SJCRH30 (cell line): ENCODE data around the gene SLC7A7. TPM values are rescaled to one million over a fixed set of nuclear protein-coding genes. Genes with fewer than 3 reads are reported as not detected.
A peak's percentile ranks its signal among the peaks of the same experiment; 100 is the strongest.

Experiments used
- DNase-seq, 2 experiments: peaks; one replicate each; pipeline ENCODE4 v3.0.0-alpha.2; 2015 to 2020
- H3K27ac ChIP-seq: fragments of 250-450 bp; sonication (Bioruptor Pico); 2 replicates; pipeline ENCODE4 v1.5.1; 2020; ENCODE audit warnings: mild to moderate bottlenecking, moderate library complexity
- H3K27me3 ChIP-seq: fragments of 250-450 bp; sonication (Bioruptor Pico); 2 replicates; pipeline ENCODE4 v1.5.1; 2020; ENCODE audit warnings: mild to moderate bottlenecking, moderate library complexity
- H3K36me3 ChIP-seq: fragments of 250-450 bp; sonication (Bioruptor Pico); 2 replicates; pipeline ENCODE4 v1.5.1; 2020; ENCODE audit warnings: mild to moderate bottlenecking, moderate library complexity
- H3K4me1 ChIP-seq: fragments of 250-450 bp; sonication (Bioruptor Pico); 2 replicates; pipeline ENCODE4 v1.5.1; 2020; ENCODE audit warnings: mild to moderate bottlenecking, moderate library complexity
- H3K4me3 ChIP-seq: fragments of 250-450 bp; sonication (Bioruptor Pico); 2 replicates; pipeline ENCODE4 v1.5.1; 2020; ENCODE audit warnings: mild to moderate bottlenecking, moderate library complexity
- H3K9me3 ChIP-seq: fragments of 250-450 bp; sonication (Bioruptor Pico); replicated peaks from 2 replicates; pipeline ENCODE4 v1.5.1; 2020; ENCODE audit warnings: mild to moderate bottlenecking, moderate library complexity
- total RNA-seq: library from RNA; depleted of rRNA; stranded (reverse); fragments of >200 nt; shearing (Covaris generic); gene quantifications from 2 replicates; pipeline ENCODE4 v1.2.3, GENCODE V29; 2014

SLC7A7 gene
- total RNA-seq, 1 experiment from 2014 or later: 47.8 TPM

GRCh38 chr14:22847661-22848341 is 32.6 kb upstream of the SLC7A7 start:
- H3K4me1 ChIP-seq: peaks cover 42% of the 10 kb centered on the region
- peak overlapping the region; percentile 31 for H3K4me3 ChIP-seq
- no peaks in the 10 kb centered on the region for H3K27me3 ChIP-seq
- peaks cover 30% of the 10 kb centered on the region for H3K36me3 ChIP-seq
- peak overlapping the region; percentile 96 for H3K27ac ChIP-seq
- H3K9me3 ChIP-seq: no peaks in the 10 kb centered on the region
- DNase-seq: peak; percentile 87 to 88

DNA sequence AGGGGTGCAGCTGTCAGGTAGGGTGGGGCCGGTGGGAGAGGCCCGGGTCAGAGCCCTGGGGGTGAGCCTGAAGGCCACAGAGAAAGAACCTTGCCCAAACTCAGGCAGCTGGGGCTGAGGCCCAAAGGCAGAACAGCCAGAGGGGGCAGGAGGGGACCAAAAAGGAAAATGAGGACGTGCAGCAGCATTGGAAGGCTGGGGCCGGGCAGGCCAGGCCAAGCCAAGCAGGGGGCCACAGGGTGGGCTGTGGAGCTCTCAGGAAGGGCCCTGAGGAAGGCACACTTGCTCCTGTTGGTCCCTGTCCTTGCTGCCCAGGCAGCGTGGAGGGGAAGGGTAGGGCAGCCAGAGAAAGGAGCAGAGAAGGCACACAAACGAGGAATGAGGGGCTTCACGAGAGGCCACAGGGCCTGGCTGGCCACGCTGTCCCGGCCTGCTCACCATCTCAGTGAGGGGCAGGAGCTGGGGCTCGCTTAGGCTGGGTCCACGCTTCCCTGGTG is 31.6 kb upstream of the SLC7A7 start:
- Histone ChIP-seq H3K36me3 (peaks cover 39% of the 10 kb centered on the region), H3K27ac (peak overlapping the region; percentile 78), H3K4me3 (no peak overlapping the region), H3K4me1 (peaks cover 40% of the 10 kb centered on the region), H3K9me3 (no peaks in the 10 kb centered on the region), H3K27me3 (no peaks in the 10 kb centered on the region)
- DNase-seq: peak; percentile 54 to 65

- H3K27me3 ChIP-seq: no peaks in the 10 kb centered on the region
- peak overlapping the region; percentile 78 for H3K27ac ChIP-seq
- no peak overlapping the region for H3K4me3 ChIP-seq
- H3K36me3 ChIP-seq: peaks cover 44% of the 10 kb centered on the region
- no peak for DNase-seq
- H3K4me1 ChIP-seq: peaks cover 37% of the 10 kb centered on the region
- H3K9me3 ChIP-seq: no peaks in the 10 kb centered on the region
Observed at GRCh38 chr14:22845821-22846625, 30.8 kb upstream of the SLC7A7 start.

GRCh38 chr14:22845103-22845394 is 29.8 kb upstream of the SLC7A7 start:
- Histone ChIP-seq H3K4me1 (peaks cover 35% of the 10 kb centered on the region), H3K27me3 (no peaks in the 10 kb centered on the region), H3K27ac (no peak overlapping the region), H3K36me3 (peaks cover 45% of the 10 kb centered on the region), H3K4me3 (no peak overlapping the region), H3K9me3 (no peaks in the 10 kb centered on the region)
- no peak for DNase-seq

DNA sequence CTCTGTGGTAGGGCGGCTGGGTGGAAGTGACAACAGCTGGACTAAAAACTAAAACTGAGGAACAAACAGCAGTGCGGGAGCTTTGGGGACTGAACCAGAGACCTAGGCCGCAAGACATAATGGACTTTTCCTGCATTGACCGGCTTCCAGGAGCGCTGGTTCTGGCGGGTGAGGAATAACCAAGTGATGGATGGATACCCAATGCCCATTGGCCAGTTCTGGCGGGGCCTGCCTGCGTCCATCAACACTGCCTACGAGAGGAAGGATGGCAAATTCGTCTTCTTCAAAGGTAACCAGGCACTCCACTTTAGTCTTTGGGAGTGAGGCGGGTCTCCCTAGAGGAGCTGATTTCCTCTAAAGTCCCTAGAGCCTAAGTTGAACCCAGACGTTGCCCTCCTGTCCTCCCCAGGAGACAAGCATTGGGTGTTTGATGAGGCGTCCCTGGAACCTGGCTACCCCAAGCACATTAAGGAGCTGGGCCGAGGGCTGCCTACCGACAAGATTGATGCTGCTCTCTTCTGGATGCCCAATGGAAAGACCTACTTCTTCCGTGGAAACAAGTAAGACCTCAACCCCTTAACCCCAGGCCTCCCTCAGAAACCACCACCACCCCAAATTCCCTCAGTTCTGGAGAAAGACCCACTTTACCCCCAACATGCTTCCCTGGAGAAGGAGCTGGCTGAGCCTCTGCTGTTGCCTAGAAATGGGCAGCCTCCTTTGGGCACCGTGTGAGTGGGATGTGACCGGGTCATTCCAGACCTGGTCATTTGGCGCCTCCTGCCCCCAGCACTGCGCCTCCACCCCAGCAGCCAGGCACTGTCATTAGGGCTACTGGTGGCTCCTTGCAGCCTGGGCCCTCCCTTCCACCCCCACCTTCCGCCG is 29.2 kb upstream of the SLC7A7 start:
- H3K27me3 ChIP-seq: no peaks in the 10 kb centered on the region
- no peak for DNase-seq
- H3K36me3 ChIP-seq: peaks cover 47% of the 10 kb centered on the region
- no peak overlapping the region for H3K4me3 ChIP-seq
- H3K9me3 ChIP-seq: no peaks in the 10 kb centered on the region
- H3K4me1 ChIP-seq: peaks cover 29% of the 10 kb centered on the region
- no peak overlapping the region for H3K27ac ChIP-seq

DNA sequence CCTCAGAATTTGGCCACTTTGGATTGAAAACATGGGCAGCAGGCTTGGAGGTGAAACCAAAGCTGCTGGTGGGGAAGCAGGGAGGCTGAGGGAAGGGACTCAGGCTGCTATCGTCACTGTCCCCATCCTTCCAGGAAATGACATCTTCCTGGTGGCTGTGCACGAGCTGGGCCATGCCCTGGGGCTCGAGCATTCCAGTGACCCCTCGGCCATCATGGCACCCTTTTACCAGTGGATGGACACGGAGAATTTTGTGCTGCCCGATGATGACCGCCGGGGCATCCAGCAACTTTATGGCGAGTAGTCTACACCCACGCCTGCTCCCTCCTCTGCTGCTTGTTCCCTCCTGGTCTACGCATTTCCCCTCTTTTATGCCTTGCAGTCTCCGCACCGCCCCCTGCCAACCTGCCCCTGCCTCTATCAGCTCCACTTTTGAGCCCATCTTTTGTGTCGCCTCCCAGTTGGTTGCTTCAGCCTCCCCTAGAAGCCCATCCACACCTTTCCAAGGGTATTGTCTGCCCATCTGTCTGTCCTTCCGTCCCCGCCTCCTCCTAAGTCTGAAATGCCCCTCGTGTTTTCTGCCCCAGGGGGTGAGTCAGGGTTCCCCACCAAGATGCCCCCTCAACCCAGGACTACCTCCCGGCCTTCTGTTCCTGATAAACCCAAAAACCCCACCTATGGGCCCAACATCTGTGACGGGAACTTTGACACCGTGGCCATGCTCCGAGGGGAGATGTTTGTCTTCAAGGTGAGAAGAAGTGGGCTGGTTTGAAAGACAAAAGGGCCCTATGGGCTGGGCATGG is 28.1 kb upstream of the SLC7A7 start:
- DNase-seq: no peak
- no peaks in the 10 kb centered on the region for H3K27me3 ChIP-seq
- no peak overlapping the region for H3K27ac ChIP-seq
- no peaks in the 10 kb centered on the region for H3K9me3 ChIP-seq
- H3K36me3 ChIP-seq: peaks cover 47% of the 10 kb centered on the region
- H3K4me3 ChIP-seq: no peak overlapping the region
- H3K4me1 ChIP-seq: peaks cover 34% of the 10 kb centered on the region

DNA sequence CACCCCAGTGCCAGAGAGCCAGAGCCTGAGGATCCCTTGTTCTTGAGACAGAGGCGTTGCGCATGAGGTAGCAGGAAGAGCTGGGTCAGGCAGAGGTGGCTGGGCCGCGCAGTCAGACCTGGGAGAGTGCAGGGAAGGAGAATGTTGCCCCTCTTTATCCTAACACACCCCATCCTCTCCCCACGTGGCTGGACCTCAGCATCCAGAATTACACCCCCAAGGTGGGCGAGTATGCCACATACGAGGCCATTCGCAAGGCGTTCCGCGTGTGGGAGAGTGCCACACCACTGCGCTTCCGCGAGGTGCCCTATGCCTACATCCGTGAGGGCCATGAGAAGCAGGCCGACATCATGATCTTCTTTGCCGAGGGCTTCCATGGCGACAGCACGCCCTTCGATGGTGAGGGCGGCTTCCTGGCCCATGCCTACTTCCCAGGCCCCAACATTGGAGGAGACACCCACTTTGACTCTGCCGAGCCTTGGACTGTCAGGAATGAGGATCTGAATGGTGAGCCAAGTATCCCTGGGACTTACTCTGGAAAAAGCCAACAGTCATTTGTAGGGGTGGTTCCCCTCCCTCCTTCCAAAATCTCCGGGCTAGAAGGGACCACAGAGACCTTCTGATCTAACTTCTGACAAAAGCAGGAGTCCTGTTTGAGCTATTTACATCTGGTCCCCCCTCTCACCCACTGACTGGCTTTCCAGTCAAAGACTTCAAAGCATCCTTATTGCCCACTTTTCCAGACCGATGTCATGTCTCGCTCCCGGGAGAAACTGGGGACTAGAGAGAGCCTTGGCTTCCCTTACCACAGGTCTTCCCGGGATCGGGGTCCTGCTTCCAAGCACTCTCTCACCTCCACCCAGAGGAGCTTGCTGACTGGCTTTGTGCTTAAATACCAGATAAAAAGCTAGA is 27.2 kb upstream of the SLC7A7 start:
- peaks cover 30% of the 10 kb centered on the region for H3K4me1 ChIP-seq
- no peaks in the 10 kb centered on the region for H3K9me3 ChIP-seq
- no peak overlapping the region for H3K27ac ChIP-seq
- H3K27me3 ChIP-seq: no peaks in the 10 kb centered on the region
- peaks cover 47% of the 10 kb centered on the region for H3K36me3 ChIP-seq
- no peak overlapping the region for H3K4me3 ChIP-seq
- no peak for DNase-seq

DNA sequence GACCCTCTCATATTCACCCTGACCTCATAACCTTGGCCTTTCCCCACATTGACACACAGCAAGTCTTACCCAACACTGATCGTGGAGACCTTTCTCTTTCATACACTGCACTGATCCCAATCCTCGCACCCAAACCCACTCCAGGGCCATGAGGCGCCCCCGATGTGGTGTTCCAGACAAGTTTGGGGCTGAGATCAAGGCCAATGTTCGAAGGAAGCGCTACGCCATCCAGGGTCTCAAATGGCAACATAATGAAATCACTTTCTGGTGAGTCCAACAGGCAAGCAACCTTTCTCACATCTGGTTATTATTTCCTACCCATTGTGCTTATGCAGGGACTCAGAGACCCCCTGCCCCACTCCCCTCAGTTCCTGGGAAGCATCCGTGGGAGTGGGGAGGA is 26.5 kb upstream of the SLC7A7 start:
- peaks cover 26% of the 10 kb centered on the region for H3K4me1 ChIP-seq
- no peaks in the 10 kb centered on the region for H3K9me3 ChIP-seq
- H3K27me3 ChIP-seq: no peaks in the 10 kb centered on the region
- no peak overlapping the region for H3K27ac ChIP-seq
- H3K4me3 ChIP-seq: no peak overlapping the region
- DNase-seq: no peak
- peaks cover 47% of the 10 kb centered on the region for H3K36me3 ChIP-seq

GRCh38 chr14:22841311-22841710 is 26.1 kb upstream of the SLC7A7 start:
- Histone ChIP-seq H3K9me3 (no peaks in the 10 kb centered on the region), H3K4me1 (peaks cover 22% of the 10 kb centered on the region), H3K27me3 (no peaks in the 10 kb centered on the region), H3K36me3 (peaks cover 44% of the 10 kb centered on the region), H3K4me3 (no peak overlapping the region), H3K27ac (no peak overlapping the region)
- DNase-seq: no peak

DNA sequence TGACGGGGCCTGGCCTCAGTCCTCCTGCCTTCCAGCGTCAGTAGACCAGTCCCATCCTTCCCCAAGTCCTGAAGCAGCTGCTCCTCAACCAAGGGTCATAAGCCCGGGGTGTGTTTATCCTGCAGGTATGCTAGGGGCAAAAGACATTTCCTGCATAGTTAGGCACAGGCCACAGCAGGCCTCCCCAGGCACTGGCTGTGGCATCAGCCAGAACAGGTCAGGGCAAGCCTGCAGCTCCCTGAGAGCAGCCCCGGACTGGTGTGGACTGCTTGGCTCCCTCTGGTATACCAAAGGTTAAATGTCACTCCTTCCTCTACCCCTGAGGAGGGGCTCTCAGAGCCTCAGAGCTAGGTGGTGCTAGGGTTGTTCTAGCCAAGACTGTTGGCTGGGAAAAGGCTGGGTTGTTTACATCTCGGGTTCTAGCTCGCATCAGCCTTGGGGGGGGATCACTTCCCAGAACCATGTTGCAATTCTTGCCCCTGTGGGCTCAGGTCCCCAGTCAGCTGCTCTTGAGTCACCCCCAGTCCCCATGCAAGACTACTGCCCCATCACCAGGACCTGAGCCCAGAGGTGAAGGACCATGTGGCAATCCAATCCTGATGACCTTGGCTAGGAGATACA is 24.0 kb upstream of the SLC7A7 start:
- H3K4me3 ChIP-seq: no peak overlapping the region
- no peaks in the 10 kb centered on the region for H3K9me3 ChIP-seq
- H3K27me3 ChIP-seq: no peaks in the 10 kb centered on the region
- H3K27ac ChIP-seq: no peak overlapping the region
- H3K4me1 ChIP-seq: peaks cover 14% of the 10 kb centered on the region
- peaks cover 31% of the 10 kb centered on the region for H3K36me3 ChIP-seq
- DNase-seq: no peak

DNA sequence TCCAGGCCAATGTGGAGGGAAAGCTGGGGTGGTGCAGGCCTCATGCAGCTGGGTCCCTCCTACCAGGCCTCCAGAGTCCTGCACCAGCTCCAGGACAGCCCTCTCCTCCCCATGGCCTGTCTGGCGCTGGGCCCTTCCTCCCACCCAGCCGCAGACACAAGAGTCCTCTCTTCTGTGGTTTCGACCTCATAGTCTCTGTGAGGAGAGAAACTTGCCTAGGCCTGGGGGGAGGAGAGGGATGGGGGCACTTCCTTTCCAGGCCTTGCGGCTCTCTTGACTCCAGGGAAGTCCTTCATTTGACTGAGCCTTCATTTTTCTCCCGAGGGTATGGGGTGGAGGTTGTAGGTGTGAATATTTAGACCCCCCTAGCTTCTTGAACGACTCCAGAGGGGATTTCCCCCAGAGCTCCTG is 23.4 kb upstream of the SLC7A7 start:
- H3K27me3 ChIP-seq: no peaks in the 10 kb centered on the region
- H3K36me3 ChIP-seq: peaks cover 31% of the 10 kb centered on the region
- peak in 1 of 2 experiments; percentile 42 for DNase-seq

GRCh38 chr14:22837750-22838538 is 22.7 kb upstream of the SLC7A7 start:
- Histone ChIP-seq H3K4me1 (peaks cover 14% of the 10 kb centered on the region), H3K27ac (peak overlapping the region; percentile 85), H3K4me3 (peak overlapping the region; percentile 95), H3K27me3 (no peaks in the 10 kb centered on the region), H3K9me3 (no peaks in the 10 kb centered on the region), H3K36me3 (peaks cover 30% of the 10 kb centered on the region)
- DNase-seq: peak in 1 of 2 experiments; percentile 54

More for the DNA sequence above, 23.4 kb upstream of the SLC7A7 start:
- H3K4me1 ChIP-seq: peaks cover 14% of the 10 kb centered on the region
- peak overlapping the region; percentile 95 for H3K4me3 ChIP-seq
- H3K9me3 ChIP-seq: no peaks in the 10 kb centered on the region
- H3K27ac ChIP-seq: peak overlapping the region; percentile 85; the same call in 1 of the 2 replicates
